Left cardiac atrium (tissue), 4 donors: ENCODE results near the gene FBXO47. TPM values are rescaled to one million over a fixed set of nuclear protein-coding genes. Genes with fewer than 3 reads are reported as not detected.

Experiments
- ATAC-seq, 2 donors: fragments of 200-7000 bp; cut with Tn5 transposase; one replicate each; pipeline ENCODE4 v1.9.1; 2020; ENCODE audit warnings: mild to moderate bottlenecking in 2 of 2, moderate library complexity in 2 of 2
- DNase-seq: peaks from one replicate; pipeline ENCODE4 v3.0.0-alpha.2; 2020
- intact Hi-C, 2 donors: fragments of 100-400 bp; cut with DNase I; formaldehyde crosslinking; loops; one replicate each; pipeline versions ENCODE4 v1.14.1 to v1.15.1; 2022 to 2023
- long read RNA-seq: library from polyadenylated mRNA; unstranded; transcript quantifications from one replicate; pipeline ENCODE4 v2.0.0, GENCODE V29; 2021
- total RNA-seq, 2 donors: library from RNA; stranded (reverse); fragmentation: NEBNext Ultra II Directional; extraction: Animal tissue kit (Norgen Biotek cat#: 25700); gene quantifications; one replicate each; pipeline ENCODE4 v1.2.1, GENCODE V29; 2021
- donor health status: DM: no; HTN: yes; CAD: no.
- donor health status: DM: no; HTN: yes; CAD: no; lungs with severe emphysema.
- donor health status: DM: yes; HTN: yes; CAD: no.
- donor health status: Dilated cardiomyopathy.

The FBXO47 gene, protein sequence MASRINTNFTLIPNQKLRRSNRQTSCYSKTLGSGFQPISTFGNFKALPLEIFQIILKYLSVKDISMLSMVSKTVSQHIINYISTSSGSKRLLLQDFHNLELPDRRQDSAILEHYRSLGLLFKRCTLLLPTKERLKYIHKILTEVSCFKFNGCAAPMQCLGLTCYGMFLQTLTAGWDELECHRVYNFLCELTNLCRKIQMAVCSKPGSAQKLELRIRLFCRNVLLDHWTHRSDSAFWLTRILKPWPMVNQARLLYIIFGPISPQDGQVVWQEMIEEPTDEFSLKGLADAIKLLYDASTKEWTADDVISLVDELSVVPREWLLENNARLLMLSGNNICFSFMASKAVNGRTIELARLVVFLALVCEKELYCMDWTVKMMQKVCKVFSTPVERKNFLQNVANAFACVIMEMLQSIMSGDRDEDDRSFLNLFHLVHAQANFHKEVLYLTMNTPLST
- total RNA-seq: not detected
- long read RNA-seq: 0 reads

- ATAC-seq (peak; percentile 99), DNase-seq (peak; percentile 96)
- intact Hi-C loops: no loop called here
These were observed at the start of gene FBXO47 for GRCh38 chr17:38967290-38967738. Gene FBXO47 (minus strand): TSS chr17:38967403. CDS start chr17:38963025, 4,378 bp downstream.

DNA sequence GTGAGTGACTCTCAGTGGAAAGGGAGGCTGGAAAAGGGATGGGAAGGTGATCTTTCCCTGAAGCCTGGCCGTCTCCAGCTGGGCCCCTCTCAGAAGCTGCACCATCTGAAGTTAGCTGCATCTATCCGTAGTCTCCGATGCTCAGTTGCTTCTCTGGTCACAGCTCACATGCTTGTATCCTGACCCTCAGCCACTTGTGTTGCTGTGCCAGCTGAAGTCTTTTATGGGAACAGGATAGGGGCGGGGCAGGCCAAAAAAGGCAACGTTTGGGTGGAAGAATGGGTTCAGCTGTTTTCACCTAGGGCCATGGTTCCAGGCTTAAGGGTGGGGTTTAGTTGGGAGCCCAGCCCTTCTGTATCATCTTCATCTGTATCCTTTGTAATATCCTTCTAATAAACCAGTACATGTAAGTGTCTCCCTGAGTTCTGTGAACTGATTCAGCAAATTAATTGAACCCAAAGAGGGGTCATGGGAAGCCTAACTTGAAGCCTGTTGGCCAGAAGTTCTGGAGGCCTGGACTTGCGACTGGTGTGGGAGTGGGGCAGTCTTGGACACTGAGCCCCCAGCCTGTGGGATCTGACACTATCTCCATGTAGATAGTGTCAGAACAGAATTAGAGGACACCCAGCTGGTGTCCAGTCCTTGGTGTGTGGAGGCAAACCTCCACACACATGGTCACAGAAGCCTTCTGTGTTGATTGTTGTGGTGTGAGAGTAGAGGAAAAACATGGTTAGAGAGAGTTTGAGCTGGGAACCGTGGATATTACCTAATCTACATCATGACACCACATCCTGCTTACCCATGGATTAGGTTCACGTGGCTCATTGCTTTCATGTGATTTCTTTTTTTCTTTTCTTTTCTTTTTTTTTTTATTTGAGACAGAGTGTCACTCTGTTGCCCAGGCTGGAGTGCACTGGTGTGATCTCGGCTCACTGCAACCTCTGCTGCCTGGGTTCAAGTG is 49.3 kb upstream of the FBXO47 start:
- DNase-seq (no peak), ATAC-seq (peak in 1 of 2 donors; percentile 12)
- intact Hi-C loops: no loop called here

- intact Hi-C loops: no loop called here
- DNase-seq (no peak), ATAC-seq (no peak)
These were observed 48.3 kb upstream of the FBXO47 start for GRCh38 chr17:39015546-39015935.

DNA sequence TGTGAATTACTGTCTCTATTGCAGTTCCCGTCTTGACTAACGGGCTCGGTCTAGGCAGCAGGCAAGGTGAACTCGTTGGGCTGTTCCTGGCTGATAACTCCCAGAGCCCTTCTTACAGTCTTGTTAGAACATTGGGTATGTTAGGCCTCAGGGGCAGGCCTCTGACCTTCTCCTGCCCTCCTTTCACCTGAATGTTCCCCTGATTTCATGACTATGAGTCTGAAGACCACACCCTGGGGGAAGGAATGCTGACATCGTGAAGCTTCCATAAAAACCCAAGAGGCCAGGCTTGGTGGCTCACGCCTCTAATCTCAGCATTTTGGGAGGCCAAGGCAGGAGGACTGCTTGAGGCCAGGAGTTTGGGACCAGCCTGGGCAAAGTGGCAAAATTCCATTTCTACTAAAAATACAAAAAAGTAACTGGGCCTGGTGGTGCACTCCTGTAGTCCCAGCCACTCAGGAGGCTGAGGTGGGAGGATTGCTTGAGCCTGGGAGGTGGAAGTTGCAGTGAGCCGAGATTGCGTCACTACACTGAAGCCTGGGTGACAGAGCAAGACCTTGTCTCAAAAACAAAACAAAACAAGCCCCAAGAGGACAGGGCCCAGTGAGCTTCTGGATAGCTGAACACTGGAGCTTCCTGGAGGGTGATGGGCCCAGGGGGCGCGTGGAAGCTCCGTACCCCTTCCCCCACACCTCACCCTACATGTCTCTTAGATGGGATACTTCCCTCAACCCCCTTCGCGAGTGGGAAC is 47.8 kb upstream of the FBXO47 start:
- intact Hi-C loops: no loop called here
- ATAC-seq (peak in 1 of 2 donors; percentile 15), DNase-seq (peak; percentile 46)

GRCh38 chr17:39014044-39014794 is 47.0 kb upstream of the FBXO47 start:
- no peak for DNase-seq

GRCh38 chr17:39012725-39013124 is 45.5 kb upstream of the FBXO47 start:
- intact Hi-C loops: no loop called here
- no peak for ATAC-seq
- DNase-seq: no peak

More at GRCh38 chr17:39014044-39014794, 47.0 kb upstream of the FBXO47 start:
- ATAC-seq: peak in 1 of 2 donors; percentile 69
- intact Hi-C loops: no loop called here

DNA sequence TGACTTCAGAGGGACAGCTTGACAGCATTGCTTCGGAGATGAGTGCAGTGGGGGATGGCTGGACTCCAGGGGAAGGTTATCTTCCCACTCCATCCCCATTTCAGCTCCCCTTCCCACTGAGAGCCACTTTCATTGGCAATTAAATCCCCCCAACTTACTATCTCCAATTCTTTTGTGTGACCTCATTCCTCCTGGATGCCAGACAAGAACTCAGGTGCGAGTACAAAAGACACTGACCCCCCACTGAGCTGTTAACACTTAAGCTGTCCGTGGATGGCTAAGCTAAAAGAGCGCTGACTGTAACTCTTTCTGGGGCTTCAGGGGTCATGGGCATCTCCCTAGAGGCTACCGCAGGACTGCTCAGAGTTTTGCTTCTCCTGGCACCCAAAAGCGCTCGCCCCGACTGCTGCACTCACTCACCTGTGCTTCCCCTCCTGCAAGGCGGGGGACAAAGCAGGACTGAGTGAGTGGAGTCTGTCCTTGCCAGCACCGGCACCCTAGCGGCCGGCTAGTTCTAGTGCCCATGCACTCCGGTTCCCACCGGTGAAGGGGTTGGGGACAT is 44.8 kb upstream of the FBXO47 start:
- DNase-seq: no peak
- ATAC-seq: no peak

DNA sequence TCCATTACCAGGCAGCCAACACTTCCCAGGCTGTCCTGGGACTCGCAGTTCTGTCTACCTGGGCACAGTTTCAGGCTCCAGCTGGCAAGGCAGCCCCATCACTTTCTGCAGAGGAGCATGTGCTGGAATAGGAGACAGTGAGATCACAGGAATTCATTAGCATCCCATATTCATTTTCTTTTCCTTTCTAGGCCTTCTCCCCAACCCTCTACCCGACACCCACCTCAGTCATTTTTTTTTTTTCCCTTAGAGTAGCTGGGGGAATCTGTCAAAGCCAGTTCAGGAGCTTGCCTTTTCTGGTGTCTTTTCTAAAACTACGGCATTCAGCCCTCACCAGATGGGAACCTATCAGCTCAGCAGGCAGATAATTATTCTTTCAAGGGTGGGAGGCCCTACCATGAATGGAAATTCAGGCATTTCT is 42.4 kb upstream of the FBXO47 start:
- intact Hi-C loops: no loop called here
- DNase-seq (no peak), ATAC-seq (no peak)

More for the DNA sequence above, 44.8 kb upstream of the FBXO47 start:
- intact Hi-C loops: no loop called here

- no peak for ATAC-seq
- intact Hi-C loops: no loop called here
- DNase-seq: no peak
These were observed 41.4 kb upstream of the FBXO47 start for GRCh38 chr17:39008633-39009032.

DNA sequence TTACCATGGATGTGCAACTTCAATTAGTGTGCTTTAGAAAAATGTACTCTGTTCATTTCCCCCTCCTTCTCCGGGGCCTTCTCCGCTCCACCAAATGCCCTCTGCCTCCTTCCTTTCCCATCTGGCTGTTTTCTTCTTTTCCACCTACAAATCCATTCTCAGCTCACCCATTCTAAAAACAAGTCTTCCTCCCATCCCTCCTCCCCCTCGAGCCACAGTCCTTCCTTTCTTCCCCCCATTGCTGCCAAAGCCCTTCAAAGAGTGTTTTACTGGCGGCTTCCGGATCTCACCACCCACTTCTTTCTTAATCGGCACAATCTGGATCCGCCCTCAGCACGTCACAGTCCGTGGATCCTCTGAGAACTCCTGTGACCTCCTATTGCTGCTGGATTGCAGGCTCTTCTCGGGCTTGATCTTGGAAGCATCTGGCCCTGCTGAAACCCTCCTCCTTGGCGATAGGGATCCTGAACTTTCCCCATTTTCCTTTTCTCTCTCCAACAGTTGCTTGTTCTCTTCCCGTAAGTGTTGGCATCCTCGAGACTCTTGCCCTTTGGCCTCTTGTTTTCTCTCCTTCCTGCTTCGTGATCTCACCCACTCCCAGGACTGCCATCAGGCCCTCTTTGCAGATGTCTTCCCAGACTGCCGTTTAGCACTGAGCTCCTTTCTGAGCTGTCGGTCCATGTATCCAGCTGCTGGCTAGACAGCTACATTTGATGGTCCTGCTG is 36.0 kb upstream of the FBXO47 start:
- DNase-seq (peak; percentile 86), ATAC-seq (peak; percentile 90)
- intact Hi-C loops: no loop called here

DNA sequence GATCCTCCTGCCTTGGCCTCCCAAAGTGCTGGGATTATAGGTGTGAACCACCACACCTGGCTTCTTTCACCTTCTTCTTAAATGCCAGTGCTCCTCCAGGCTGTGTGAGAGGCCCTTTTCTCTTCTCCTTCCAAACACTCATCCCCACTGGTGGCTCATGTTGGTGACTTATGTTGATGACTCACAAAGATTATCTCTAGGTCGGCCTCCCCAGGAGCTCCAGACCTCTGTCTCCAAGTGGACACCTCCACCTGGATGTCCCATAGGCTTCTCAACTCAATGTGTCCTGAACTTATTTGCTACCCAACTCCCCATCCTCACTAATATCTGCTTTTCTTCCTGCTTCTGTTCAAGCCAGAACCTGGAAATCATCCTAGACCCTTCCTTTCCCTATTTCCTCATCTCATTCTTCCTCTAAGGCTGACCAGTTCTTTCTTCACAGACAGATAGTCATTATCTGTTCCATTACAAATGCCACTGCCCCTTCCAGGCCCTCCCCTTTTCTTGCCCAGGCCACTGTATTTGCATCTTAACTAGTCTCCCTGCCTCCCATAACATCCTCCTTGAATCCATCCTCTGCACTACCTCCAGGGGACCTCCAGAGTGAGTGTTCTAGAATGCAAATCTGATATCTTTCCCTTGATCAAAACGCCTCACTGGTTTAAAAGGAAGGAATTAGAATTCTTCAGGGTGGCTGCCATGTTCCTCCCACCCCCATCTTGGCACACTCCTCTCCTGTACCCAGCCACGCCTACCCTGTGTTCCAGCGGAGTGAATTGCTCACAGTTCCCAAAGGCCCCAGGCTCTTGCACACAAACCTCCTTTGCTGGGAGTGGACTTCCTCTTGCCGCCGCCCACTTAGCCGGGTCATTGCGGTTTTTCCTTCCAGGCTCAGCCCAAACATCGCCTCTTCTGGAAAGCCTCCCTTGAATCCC is 34.8 kb upstream of the FBXO47 start:
- ATAC-seq (peak; percentile 91 to 96), DNase-seq (peak; percentile 92)
- intact Hi-C loops: no loop called here

GRCh38 chr17:39000021-39000601 is 32.9 kb upstream of the FBXO47 start:
- intact Hi-C loops: no loop called here
- DNase-seq (no peak), ATAC-seq (no peak)

GRCh38 chr17:38996660-38997337 is 29.6 kb upstream of the FBXO47 start:
- intact Hi-C loops: no loop called here
- ATAC-seq (no peak), DNase-seq (no peak)

DNA sequence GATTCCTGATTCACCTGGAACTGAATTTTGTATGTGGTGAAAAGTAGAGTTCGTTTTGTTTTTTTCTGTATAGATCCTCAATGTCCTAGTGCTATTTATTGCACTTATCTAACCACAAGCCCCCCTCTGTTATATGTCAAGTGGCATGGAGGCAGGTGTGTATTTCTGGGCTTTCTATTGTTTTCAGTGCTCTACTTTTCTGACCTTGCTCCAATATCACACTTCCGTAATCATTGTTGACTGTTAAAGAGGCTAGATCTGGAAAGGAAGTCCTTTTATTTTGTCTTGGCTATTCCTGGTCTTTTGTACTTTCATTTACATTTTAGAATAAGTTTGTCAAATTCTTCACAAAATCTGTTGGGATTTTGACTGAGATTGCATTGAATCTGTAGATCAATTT is 26.8 kb upstream of the FBXO47 start:
- ATAC-seq (no peak), DNase-seq (no peak)
- intact Hi-C loops: no loop called here

GRCh38 chr17:38984666-38985065 is 17.5 kb upstream of the FBXO47 start:
- DNase-seq (no peak), ATAC-seq (no peak)
- intact Hi-C loops: loop anchor here (2.0 to 5.0 kb wide), 3 partner anchors 168 to 258 kb away; partner anchors contain the start of gene PLXDC1 (in 1 of the 2)
